Measurements from ENCODE around the gene DLGAP1. TPM values are rescaled to one million over a fixed set of nuclear protein-coding genes. Genes with fewer than 3 reads are reported as not detected.

DLGAP1 gene
- total RNA-seq, 1 experiment from 2014 or later, result not detected

DNA sequence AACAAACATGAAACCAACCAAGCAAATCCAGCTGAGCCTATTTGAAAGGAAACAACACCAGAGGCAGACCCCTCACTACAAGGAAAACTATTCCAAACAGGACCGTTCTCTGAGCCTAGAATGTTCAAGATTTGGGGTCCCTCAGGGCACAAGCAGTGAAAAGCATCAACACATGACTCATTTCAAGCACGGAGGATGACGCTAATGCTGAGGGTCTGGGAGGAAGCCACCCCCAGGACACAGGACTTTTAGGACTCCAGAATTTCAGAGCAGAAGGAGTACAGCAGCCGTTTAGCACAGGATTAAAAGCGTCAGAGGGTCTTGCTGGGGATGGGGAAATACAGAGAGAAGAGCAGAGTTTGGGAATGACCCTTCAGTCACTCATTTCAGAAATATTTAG, 168.9 kb downstream of the DLGAP1 start:
- DNase-seq (ENCODE audit: low read depth), result no peak

DNA sequence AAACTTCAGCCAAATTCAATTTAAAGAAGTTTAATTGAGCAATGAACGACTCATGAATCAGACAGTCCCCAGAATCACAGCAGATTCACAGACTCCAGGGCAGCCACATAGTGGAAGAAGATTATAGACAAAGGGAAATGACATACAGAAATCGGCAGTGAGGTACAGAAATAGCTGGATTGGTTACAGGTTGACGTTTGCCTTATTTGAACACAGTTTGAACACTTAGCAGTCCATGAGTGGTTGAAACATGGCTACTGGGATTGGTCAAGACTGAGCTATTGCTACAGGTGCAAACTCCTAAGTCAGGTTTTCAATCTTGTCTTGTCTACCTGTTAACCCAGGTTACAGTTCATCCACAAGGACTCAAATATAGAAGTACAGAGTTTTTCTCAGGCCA, 169.6 kb downstream of the DLGAP1 start:
- DNase-seq (ENCODE audit: low read depth), result no peak

DNA sequence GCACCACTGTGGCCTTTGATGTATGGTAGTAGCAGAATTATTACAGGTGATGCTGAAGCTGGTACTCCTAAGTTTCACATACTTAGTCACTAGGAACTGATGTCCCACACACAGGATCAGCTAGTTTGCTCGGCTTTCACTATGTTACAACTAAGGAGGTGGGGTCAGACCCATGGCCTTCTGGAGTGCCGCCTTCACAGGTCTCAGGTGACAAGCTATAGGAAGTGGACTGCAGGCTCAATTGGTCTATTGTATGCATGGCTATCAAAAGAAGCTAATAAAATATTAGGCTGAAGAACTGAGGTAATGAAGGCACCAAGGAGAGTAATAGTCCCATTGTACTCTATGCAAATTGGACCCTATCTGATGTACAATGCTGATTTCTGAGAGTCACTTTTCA, 170.6 kb downstream of the DLGAP1 start:
- DNase-seq (ENCODE audit: low read depth), result no peak

GRCh38 chr18:4283746-4284291, 171.3 kb downstream of the DLGAP1 start:
- DNase-seq (ENCODE audit: low read depth), result no peak

DNA sequence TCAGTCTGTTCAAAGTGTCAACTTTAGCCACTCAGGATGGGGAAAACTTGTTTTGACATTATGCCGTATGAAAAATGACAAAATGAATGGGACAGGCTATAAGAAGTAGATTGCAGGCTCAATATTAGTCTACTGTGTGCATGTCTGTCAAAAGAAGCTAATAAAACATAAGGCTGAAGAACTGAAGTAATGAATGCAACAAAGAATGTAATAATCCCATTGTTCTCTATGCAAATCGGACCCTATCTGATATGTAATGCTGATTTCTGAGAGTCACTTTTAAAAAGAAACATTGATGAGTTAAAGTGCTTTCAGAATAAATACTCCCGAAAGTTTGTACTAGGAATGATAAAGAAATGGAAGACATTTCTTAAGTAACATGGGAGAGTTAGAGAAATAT, 172.2 kb downstream of the DLGAP1 start:
- DNase-seq (ENCODE audit: low read depth), result no peak

DNA sequence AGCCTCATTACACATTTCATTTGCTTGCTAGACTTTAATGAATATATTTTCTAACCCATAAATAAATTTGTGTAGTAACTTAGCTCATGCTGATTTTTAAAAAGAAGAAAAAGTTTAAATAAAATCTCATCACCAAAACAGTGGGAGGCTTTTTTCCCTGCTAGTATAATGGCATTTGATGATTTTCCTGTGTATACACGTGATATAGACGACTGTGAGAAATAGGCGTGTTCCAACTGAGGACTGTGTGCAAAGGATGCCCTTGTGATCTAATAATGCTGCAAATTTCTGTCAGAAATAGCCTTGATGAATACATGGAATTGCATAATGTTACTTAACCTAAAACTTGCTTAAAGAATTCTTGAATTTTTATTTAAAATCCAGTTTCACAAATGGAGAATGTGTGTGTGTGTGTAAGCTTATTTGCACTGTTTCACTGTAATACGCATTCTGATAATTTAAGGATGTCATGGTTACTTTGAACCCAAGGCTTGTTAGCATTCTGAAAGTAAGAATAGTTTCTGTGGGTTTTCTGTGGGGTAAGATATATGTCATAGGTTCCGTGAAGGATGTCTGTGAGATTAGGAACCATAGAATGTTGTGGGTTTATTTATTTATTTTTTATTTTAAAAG, 178.0 kb downstream of the DLGAP1 start:
- DNase-seq (ENCODE audit: low read depth), result no peak

GRCh38 chr18:4271952-4272351, 183.2 kb downstream of the DLGAP1 start:
- no peak for DNase-seq (ENCODE audit: low read depth)

DNA sequence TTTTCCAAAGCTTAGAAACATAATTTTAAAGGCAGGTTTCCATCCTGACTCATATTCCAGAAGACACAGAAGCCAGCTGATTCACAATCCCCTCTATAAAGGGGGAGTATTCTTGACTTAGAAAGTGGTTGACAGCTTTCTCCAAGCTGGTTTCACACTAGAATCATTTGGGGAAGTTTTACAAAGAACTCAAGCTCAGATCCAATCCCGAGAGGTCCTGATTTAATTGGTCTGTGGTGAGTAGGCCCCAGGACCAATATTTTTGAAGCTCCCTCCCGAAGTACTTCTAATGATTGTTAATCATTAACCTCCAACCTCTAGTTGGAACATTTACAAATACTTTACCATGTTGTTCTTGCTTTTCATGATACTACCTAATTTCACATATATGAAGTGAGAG, 184.1 kb downstream of the DLGAP1 start:
- DNase-seq (ENCODE audit: low read depth), result no peak

DNA sequence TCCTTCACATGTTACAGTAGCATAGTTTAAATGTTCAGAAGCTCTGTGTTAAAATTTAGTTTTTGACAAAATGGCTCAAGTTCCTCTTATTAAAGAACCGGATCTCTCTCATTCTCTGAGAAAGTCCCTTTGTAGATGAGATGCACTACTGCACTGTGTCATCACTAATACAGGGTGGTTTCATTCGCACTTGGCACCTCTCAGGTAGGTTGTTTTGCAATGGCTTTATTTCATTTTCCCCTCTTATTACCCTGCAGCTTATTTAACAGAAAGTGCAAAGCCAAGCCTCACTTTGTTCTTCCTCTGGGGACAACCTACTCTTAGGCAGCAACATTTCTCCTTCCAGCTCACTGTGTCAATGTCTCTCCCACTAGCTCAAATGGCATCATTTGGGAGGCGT, 185.1 kb downstream of the DLGAP1 start:
- no peak for DNase-seq (ENCODE audit: low read depth)

GRCh38 chr18:4267641-4268040, 187.5 kb downstream of the DLGAP1 start:
- no peak for DNase-seq (ENCODE audit: low read depth)

GRCh38 chr18:4264347-4264791, 190.7 kb downstream of the DLGAP1 start:
- DNase-seq (ENCODE audit: low read depth), result no peak

- no peak for DNase-seq (ENCODE audit: low read depth)
Observed at GRCh38 chr18:4260107-4260506, 195.0 kb downstream of the DLGAP1 start.

DNA sequence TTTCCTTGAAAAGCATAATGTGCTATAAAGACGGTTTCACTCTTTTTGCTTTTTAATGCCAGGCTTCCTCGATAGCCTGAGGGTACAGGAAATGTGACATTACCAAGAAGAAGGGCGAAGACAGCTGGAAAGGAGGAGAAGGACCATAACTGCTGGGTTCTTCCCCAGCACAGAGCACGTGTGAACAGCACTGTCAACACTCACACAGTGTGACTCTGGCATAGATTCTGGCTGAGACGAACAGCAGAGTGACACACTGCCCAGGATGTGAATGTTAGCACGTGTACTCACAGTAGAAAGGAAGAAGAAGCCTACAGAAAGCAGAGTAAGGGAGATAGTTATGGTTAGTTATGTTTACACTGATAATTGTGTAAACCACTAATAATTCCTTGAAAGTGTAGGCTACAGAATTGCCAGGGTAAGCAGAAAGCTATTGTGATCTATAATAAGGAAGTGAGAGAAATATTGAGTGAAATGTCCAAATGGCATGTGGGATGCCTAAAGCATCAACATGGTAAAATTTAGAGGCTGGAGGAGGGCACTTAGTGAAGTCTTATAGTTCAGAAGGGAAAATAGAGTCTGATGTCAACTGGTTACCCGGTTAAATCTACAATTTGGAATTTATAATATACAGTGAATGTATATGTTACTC, 198.2 kb downstream of the DLGAP1 start:
- DNase-seq (ENCODE audit: low read depth), result no peak

DNA sequence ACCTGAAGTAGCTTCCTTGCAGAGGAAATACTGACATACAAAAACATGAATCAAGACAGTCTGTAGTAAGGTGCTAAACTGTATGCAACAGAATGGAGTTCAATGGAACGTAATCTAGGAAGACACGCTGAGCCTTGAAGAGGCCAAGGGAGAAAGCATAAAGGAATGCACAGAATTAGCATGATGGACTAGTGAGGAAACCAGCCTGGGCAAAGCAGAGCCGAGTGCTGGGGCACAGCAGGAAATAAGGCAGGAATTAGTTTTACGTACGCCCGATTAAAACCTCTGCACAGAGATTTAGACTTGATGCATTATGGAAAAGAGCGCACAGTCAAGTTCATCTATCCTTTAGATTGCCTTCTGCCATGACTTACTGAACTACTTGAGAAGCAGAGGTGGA, 200.3 kb downstream of the DLGAP1 start:
- DNase-seq (ENCODE audit: low read depth), result no peak

GRCh38 chr18:4252829-4253228, 202.3 kb downstream of the DLGAP1 start:
- no peak for DNase-seq (ENCODE audit: low read depth)

DNA sequence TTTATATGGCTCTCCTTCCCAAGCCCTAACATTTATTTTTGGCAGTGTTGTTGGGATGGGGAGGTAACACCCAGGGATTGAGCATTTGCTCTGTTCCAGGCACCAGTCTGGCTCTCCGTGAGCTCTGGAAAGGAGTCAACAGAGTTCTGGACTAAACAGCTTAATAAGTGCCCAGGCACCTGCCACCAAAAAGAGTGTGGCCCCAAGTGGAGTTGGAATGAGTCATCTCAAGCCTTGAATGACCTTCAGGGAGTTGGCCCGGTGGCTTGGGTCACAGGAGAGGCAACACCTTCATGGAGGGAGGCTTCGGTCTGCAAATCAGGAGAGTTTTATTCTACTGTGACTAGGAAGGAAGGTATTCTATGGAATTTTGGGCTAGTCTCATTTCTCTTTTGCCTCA, 203.2 kb downstream of the DLGAP1 start:
- no peak for DNase-seq (ENCODE audit: low read depth)

DNA sequence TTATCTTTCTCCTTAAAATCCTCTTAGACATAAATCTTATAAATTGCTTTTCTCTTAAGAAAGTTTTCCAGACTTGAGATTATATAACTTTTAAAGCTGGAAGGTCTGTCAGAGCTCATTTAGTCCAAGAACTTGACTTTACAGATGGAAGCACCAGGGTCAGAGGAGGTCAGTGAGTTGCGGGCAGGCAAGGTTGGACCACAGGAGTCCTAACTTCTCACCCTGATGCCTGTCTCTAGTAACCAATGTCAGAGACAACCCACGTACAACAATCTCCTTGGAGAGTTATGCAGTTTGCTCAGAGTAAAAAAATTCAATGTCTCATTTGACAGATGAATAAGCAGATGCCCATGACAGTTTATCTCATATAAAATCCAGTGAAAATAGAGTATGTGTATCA, 203.9 kb downstream of the DLGAP1 start:
- DNase-seq (ENCODE audit: low read depth), result no peak

DNA sequence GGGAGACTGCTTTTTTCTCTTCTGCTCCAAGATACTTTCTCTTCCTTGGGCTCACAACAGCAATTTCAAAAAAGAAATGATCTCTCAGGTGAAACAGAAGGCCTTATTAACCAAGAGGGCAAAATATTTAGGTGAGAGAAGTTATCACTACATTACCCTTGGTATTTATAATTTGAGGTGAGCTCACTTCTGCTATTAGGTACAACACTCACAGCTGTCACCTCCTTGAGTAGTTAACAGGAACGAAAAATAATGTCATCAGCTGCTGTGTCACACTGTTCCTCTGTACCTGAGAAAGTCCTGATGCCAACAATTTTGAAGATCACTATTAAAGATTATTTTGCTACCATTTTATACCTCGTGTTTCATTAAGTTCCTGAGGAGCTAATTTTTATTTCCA, 205.0 kb downstream of the DLGAP1 start:
- no peak for DNase-seq (ENCODE audit: low read depth)

GRCh38 chr18:4248686-4249085, 206.4 kb downstream of the DLGAP1 start:
- DNase-seq (ENCODE audit: low read depth), result no peak

- no peak for DNase-seq (ENCODE audit: low read depth)
Observed at GRCh38 chr18:4246374-4246773, 208.7 kb downstream of the DLGAP1 start.

DNA sequence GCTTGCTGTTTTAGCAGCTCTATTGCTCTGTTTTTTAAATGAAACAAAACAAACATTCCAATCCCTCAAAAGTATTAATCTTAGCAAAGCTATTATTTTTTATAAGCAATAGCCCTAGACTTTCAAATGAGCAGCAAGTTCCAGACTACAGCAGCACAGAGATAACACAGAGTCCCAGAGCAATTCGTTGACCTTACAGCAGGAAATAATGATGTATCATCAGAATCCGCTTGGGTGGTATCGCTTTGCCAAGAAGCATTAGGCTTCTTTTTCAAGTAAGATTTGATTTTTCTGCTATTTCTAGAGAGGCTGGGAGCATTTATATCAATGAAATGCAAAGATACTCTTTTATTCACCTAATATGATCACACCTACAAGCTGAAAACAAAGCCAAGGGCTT, 209.7 kb downstream of the DLGAP1 start:
- no peak for DNase-seq (ENCODE audit: low read depth)

DNA sequence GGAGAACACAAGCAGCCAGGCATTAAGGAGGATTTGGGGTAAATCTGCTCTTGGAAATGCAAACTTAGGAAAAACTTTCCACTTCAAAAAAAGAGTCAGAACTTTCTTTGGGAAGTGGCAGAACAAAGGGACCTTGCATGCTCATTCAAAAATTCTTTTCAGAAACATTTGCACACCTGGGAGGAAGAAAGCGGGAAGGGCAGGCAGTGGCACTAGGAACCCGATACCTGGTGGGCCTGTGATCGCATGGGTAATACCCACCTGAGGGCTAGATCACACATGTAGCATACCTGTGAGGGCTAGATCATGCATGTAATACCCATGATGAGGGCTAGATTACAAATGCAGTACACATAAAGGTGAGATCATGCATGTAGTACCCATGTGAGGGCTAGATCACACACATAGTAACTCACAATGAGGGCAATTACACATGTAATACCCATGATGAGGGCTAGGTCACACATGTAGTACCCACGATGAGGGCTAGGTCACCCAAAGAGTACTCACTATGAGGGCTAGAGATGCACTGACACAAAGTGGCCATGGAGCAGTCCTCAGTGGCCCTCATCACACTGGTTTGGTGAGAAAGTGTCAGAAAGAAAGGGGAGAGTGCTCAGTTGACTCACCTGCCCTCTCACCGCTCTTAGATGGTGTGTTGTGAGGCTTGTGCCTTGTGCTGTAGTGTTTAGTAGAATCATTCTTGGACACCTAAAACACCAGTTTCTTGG, 212.5 kb downstream of the DLGAP1 start:
- DNase-seq (ENCODE audit: low read depth), result no peak

GRCh38 chr18:4241090-4241617, 214.0 kb downstream of the DLGAP1 start:
- DNase-seq (ENCODE audit: low read depth), result no peak
